HUES6 (cell line): ENCODE data around the gene DIS3L2.

Experiments used
- H3K27ac ChIP-seq: 2 replicates; pipeline ENCODE4 v1.7.0; 2013; ENCODE audit warnings: low read depth, mild to moderate bottlenecking, low read length, inconsistent platforms
- H3K27me3 ChIP-seq: 2 replicates; pipeline ENCODE4 v1.6.1; 2013; ENCODE audit warnings: low read length; ENCODE audit not compliant: control insufficient read depth, insufficient read depth
- H3K36me3 ChIP-seq: 2 replicates; pipeline ENCODE4 v1.6.1; 2013; ENCODE audit warnings: low read length; ENCODE audit not compliant: control insufficient read depth, insufficient read depth
- H3K4me1 ChIP-seq: 2 replicates; pipeline ENCODE4 v1.6.1; 2013; ENCODE audit warnings: low read length; ENCODE audit not compliant: control insufficient read depth, insufficient read depth
- H3K4me3 ChIP-seq: 2 replicates; pipeline ENCODE4 v1.5.1; 2013; ENCODE audit warnings: low read depth, low read length
- H3K9ac ChIP-seq: one replicate; pipeline ENCODE4 v1.6.1; 2013; ENCODE audit warnings: mild to moderate bottlenecking, low read length
- H3K9me3 ChIP-seq: 2 replicates; pipeline ENCODE4 v1.6.1; 2013; ENCODE audit warnings: low read depth, low read length; ENCODE audit not compliant: control insufficient read depth, insufficient read depth

The DIS3L2 gene

DNA sequence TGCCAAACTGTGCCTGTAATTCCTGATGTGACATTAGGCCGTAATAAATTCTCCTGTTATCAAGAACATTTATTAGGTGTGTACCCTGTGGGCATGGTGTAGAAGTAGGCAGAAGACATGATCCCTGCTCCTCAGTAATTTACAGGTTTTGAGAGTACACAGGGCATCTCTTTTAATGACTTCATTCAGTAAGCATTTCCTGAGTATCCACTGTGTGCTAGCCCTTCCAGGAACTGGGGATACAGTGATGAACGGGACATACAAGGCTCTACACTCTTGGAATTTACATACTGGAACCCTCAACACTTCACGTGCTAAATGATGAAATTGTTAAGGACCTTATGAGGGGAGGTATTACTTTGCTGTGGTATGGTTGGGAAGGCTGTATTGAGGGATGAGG lies 30.2 kb downstream of the DIS3L2 start:
- no peak overlapping the region for H3K9ac ChIP-seq
- no peaks in the 10 kb centered on the region for H3K9me3 ChIP-seq
- H3K36me3 ChIP-seq: no peaks in the 10 kb centered on the region
- no peaks in the 10 kb centered on the region for H3K27me3 ChIP-seq
- peaks cover 32% of the 10 kb centered on the region for H3K4me1 ChIP-seq
- no peak overlapping the region for H3K27ac ChIP-seq
- H3K4me3 ChIP-seq: no peak overlapping the region

DNA sequence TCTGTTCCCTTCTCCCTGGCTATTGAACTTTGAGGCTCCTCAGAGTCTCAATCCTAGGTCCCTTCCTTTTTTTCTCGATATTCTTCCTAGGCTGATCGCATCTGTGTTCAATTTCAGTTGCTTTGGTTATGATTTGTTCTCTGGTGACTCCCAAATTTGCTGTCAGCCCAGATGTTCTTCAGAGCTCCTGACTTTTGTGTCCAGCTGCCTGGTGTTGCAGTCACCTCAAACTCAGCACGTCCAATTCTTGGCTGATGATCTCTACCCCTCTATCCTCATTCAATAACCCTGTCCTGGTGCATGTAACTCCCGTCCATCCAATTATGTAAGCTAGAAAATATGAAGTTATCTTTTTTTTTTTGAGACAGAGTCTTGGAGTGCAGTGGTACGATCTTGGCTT lies 31.4 kb downstream of the DIS3L2 start:
- no peak overlapping the region for H3K9ac ChIP-seq
- no peaks in the 10 kb centered on the region for H3K27me3 ChIP-seq
- no peaks in the 10 kb centered on the region for H3K9me3 ChIP-seq
- H3K4me3 ChIP-seq: no peak overlapping the region
- H3K27ac ChIP-seq: no peak overlapping the region
- H3K36me3 ChIP-seq: no peaks in the 10 kb centered on the region
- peaks cover 32% of the 10 kb centered on the region for H3K4me1 ChIP-seq

- Histone ChIP-seq H3K4me1 (peaks cover 1% of the 10 kb centered on the region; the same call in 1 of the 2 replicates), H3K27me3 (no peaks in the 10 kb centered on the region), H3K4me3 (no peak overlapping the region), H3K9ac (no peak overlapping the region), H3K36me3 (no peaks in the 10 kb centered on the region), H3K9me3 (no peaks in the 10 kb centered on the region), H3K27ac (no peak overlapping the region)
Measured at GRCh38 chr2:231996797-231997540, 35.5 kb downstream of the DIS3L2 start.

DNA sequence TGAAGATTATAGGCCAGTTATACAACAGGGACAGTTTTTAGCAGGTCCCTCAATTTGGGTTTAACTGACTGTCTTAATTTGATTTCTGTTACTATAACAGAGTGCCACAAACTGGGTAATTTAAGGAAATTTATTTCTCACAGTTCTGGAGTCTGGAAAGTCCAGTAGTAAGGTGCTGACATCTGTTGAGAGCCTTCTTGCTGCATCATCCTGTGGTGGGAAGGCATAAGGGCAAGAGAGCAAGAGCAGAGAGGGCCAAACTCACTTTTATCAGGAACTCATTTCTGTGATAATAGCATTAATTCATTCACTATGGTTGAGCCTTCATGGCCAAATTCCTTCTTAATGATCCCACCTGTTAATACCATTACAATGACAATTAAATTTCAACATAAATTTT lies 36.5 kb downstream of the DIS3L2 start:
- H3K9me3 ChIP-seq: no peaks in the 10 kb centered on the region
- H3K4me1 ChIP-seq: no peaks in the 10 kb centered on the region
- no peak overlapping the region for H3K9ac ChIP-seq
- no peak overlapping the region for H3K4me3 ChIP-seq
- no peaks in the 10 kb centered on the region for H3K36me3 ChIP-seq
- no peaks in the 10 kb centered on the region for H3K27me3 ChIP-seq
- no peak overlapping the region for H3K27ac ChIP-seq

GRCh38 chr2:232000439-232000838 lies 38.9 kb downstream of the DIS3L2 start:
- Histone ChIP-seq H3K27me3 (no peaks in the 10 kb centered on the region), H3K9ac (no peak overlapping the region), H3K36me3 (no peaks in the 10 kb centered on the region), H3K4me1 (no peaks in the 10 kb centered on the region), H3K9me3 (no peaks in the 10 kb centered on the region), H3K27ac (no peak overlapping the region), H3K4me3 (no peak overlapping the region)

- no peaks in the 10 kb centered on the region for H3K27me3 ChIP-seq
Measured at GRCh38 chr2:232001073-232001472, 39.6 kb downstream of the DIS3L2 start.

DNA sequence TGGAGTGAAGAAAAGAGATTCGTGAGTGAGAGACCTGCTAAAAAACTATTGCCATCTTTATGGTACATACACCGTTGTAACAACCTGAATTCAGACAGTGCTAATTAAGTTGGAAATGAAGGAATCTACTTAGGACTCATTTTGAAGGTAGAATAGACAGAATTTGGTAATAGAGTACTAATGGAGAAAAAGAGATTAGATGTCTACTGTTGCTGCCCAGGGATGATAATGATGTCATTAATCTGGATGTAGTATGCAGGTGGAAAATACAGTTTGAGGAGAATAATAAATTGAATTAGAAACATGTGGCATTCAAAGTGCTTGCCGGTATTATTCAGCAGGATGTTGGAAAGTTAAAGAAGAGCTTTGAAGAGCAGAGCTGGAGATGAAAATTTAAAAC lies 44.7 kb downstream of the DIS3L2 start:
- Histone ChIP-seq H3K9ac (no peak overlapping the region), H3K36me3 (no peaks in the 10 kb centered on the region), H3K27me3 (no peaks in the 10 kb centered on the region), H3K27ac (no peak overlapping the region), H3K9me3 (no peaks in the 10 kb centered on the region), H3K4me3 (no peak overlapping the region), H3K4me1 (peaks cover 9% of the 10 kb centered on the region)

More at GRCh38 chr2:232001073-232001472, 39.6 kb downstream of the DIS3L2 start:
- Histone ChIP-seq H3K9me3 (no peaks in the 10 kb centered on the region), H3K27ac (no peak overlapping the region), H3K36me3 (no peaks in the 10 kb centered on the region), H3K4me1 (no peaks in the 10 kb centered on the region), H3K9ac (no peak overlapping the region), H3K4me3 (no peak overlapping the region)

GRCh38 chr2:232008907-232009638 lies 47.6 kb downstream of the DIS3L2 start:
- Histone ChIP-seq H3K27ac (no peak overlapping the region), H3K9ac (no peak overlapping the region), H3K4me3 (no peak overlapping the region), H3K36me3 (no peaks in the 10 kb centered on the region), H3K4me1 (peaks cover 9% of the 10 kb centered on the region), H3K27me3 (no peaks in the 10 kb centered on the region), H3K9me3 (no peaks in the 10 kb centered on the region)

DNA sequence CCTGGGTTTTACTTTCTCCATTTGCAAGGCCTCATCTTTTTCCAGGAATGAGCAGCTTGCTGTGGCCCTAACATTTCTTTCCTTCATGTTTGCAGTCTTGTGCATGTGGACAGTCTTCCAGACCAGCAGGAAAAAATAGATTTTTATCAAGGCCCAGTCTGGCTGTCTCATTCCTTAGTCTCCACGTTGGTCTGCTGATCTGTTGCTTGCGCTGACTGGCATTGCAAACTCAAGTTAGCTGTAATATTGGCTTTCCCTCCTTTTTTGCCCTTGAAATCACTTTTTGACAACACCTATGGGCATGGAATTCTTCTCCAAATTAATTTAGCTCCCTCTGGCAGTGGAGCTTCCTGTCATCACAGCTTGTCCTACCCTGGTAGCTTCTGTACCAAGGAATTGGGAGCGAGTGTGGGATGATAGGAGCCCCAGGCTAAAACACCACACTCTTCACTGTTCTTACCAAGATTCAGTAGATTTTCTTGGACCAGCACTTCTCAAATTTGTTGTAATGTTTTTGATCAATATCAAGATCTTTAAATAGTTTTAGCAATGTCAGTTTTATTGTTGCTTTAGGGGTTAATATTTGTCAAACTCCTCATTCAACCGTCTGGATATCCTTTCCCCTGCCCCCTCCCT lies 48.2 kb downstream of the DIS3L2 start:
- Histone ChIP-seq H3K36me3 (no peaks in the 10 kb centered on the region), H3K4me1 (peaks cover 13% of the 10 kb centered on the region), H3K27me3 (no peaks in the 10 kb centered on the region), H3K9me3 (no peaks in the 10 kb centered on the region), H3K27ac (no peak overlapping the region), H3K9ac (no peak overlapping the region), H3K4me3 (no peak overlapping the region)

- Histone ChIP-seq H3K27me3 (no peaks in the 10 kb centered on the region), H3K9ac (no peak overlapping the region), H3K9me3 (no peaks in the 10 kb centered on the region), H3K4me3 (no peak overlapping the region), H3K4me1 (peaks cover 13% of the 10 kb centered on the region), H3K36me3 (peaks cover 11% of the 10 kb centered on the region; the same call in 1 of the 2 replicates), H3K27ac (no peak overlapping the region)
Measured at GRCh38 chr2:232013701-232014353, 52.3 kb downstream of the DIS3L2 start.
